NB4 (cell line): ENCODE results near the gene SMIM35.
"Not testable (repeated sequence)": the region's sequence is repeated elsewhere in the genome, so short reads cannot be mapped to it uniquely, and the experiment has no call there.

Source experiments
- DNase-seq: peaks from one replicate; pipeline ENCODE4 v3.0.0; 2010; ENCODE audit warnings: low read depth
- H3K4me3 ChIP-seq: one replicate; pipeline ENCODE4 v1.5.1; 2011; ENCODE audit warnings: mild to moderate bottlenecking, low read depth, low read length, moderate library complexity
- MYC ChIP-seq: IDR thresholded peaks from 2 replicates; pipeline ENCODE4 v1.6.1; 2011; ENCODE audit warnings: low read depth, low read length
- POLR2A ChIP-seq: IDR thresholded peaks from 2 replicates; pipeline ENCODE4 v1.6.1; 2011; ENCODE audit warnings: mild to moderate bottlenecking; ENCODE audit not compliant: insufficient read length; ENCODE audit errors: extremely low read depth
- TF ChIP-seq, protein P1 (sequence below): IDR thresholded peaks from one replicate; pipeline ENCODE4 v1.5.1; 2012; ENCODE audit warnings: low read depth, low read length
- TF ChIP-seq, protein P2 (sequence below): IDR thresholded peaks from 2 replicates; pipeline ENCODE4 v1.6.1; 2011; ENCODE audit warnings: low read depth, low read length

The SMIM35 gene

DNA sequence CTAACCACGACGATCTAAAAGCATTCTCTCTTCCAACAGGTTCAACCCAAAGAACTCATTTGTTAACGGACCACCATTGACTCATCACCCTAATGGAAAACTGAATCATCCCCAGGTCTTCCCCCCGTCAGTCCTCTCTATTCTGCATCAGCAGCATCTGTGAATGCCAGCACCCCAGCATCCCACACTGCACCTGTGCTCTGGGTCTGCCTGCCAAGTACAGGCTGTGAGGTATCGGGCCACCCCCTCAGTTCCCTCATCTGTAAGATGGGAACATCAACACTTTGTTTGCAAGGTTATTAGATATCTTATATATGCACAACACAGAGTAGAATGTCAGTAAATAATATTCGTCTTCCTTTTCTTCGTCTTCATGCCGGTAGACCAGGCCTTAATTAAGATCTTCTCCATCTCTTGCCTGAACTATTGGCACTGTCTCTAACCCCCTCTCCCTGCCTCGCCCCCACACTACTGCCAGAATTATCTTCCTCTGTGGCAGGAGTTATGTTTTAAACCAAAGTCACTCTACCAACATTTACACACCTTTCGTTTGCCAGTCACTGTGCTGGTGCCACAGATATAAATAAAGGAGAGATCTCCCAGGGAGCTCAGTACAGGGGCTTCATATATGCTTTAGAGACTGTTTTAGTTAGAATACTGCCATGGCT is 17.7 kb downstream of the SMIM35 start:
- no peak overlapping the region for H3K4me3 ChIP-seq
- TF ChIP-seq POLR2A = no peak
- TF ChIP-seq, protein P1, sequence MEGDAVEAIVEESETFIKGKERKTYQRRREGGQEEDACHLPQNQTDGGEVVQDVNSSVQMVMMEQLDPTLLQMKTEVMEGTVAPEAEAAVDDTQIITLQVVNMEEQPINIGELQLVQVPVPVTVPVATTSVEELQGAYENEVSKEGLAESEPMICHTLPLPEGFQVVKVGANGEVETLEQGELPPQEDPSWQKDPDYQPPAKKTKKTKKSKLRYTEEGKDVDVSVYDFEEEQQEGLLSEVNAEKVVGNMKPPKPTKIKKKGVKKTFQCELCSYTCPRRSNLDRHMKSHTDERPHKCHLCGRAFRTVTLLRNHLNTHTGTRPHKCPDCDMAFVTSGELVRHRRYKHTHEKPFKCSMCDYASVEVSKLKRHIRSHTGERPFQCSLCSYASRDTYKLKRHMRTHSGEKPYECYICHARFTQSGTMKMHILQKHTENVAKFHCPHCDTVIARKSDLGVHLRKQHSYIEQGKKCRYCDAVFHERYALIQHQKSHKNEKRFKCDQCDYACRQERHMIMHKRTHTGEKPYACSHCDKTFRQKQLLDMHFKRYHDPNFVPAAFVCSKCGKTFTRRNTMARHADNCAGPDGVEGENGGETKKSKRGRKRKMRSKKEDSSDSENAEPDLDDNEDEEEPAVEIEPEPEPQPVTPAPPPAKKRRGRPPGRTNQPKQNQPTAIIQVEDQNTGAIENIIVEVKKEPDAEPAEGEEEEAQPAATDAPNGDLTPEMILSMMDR = no peak
- TF ChIP-seq MYC = no peak
- TF ChIP-seq, protein P2, sequence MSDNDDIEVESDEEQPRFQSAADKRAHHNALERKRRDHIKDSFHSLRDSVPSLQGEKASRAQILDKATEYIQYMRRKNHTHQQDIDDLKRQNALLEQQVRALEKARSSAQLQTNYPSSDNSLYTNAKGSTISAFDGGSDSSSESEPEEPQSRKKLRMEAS = no peak
- no peak for DNase-seq

DNA sequence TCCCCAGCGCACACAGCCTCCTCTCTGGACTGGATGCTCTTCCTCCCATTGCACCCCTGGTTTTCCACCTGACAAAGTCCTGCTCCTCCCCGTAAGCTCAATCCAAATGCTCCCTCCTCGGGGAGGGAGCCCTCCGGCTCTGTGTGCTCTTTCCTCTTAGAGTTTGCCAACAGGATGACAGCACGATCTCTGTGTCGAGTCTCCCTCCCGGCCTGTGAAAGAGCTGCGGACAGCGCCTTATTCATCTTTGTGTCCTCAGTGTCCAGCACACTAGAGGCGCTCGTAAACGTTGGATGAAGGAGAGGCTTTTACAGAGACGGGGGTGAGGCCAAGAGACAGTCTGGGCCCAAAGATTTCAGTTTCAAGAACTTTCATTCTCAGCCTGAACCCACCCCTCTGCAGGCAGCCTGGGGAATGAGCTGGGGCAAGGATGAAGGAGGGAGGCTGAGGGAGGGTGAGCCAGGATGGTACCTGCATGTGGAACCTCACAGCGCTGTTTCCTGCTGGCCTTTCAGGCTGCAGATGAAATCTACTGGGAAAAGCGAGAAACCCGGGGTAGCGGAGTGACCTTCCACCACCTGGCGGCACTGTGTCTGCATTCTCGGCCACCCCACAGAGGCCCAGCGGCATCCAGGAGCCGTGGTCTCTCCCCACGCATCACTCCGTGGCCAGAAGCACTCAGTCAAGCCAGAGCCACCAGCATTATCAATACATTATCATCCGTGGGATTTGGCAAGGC is 18.4 kb downstream of the SMIM35 start:
- no peak overlapping the region for H3K4me3 ChIP-seq
- no peak for TF ChIP-seq POLR2A
- TF ChIP-seq, protein P2 = no peak
- TF ChIP-seq, protein P1 = peak; percentile 5
- DNase-seq = peak; percentile 28

DNA sequence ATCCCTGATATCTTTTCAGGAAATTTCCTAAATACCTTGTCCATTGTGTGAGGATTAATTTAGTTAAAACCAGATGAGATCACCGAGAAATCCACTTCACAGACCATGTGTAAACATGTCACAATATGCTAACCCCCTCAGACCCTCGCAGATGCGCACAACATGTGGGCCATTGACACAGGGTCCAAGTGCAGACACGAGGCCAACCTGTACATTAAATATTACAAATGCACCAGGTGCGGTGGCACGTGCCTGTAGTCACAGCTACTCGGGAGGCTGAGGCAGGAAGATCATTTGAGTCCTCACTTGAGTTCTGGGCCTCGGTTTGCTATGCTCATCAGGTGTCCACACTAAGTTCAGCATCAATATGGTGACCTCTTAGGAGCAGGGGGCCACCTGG is 19.8 kb downstream of the SMIM35 start:
- no peak for DNase-seq
- no peak overlapping the region for H3K4me3 ChIP-seq
- TF ChIP-seq MYC = no peak
- TF ChIP-seq, protein P1 = no peak
- TF ChIP-seq, protein P2 = no peak
- no peak for TF ChIP-seq POLR2A

DNA sequence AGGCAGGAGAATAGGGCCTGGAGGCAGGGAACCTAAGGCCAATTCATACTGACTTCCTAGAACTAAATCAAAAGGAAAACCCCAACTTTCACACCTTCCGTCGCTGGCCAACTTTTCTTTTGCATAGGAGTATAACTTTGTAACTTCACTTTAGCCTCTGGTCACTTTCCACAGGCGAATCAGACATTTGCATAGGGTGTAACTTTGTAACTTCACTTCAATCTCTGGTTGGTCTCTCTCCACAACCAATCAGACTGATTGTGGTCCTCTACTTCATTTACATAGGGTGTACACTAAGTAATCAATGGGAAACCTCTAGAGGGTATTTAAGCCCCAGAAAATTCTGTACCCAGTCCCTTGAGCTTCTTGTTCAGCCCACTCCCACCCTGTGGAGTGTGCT is 21.4 kb downstream of the SMIM35 start:
- no peak overlapping the region for H3K4me3 ChIP-seq
- TF ChIP-seq POLR2A (no peak), MYC (no peak)
- TF ChIP-seq, protein P1 = no peak
- TF ChIP-seq, protein P2 = no peak
- DNase-seq = no peak

DNA sequence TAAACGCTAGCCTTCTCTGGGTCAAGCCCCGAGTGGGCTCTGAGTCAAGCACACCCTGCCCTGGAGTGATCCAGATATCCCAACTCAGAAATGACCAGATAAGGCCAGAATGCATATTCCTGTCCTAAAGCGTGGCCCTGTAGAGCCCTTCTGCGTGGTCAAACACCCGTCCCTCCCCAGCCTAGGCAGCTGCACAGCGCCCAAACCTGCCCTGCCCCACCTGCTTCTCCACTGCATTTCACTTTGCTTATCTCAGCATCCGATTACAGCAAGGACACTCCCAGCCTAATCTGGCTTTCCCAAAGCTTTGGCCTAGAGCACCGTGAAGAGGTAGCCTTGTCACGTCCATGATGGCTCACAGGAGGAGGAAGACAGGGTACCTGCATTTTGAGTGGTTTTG is 21.8 kb downstream of the SMIM35 start:
- no peak overlapping the region for H3K4me3 ChIP-seq
- no peak for DNase-seq
- TF ChIP-seq, protein P1 = no peak
- TF ChIP-seq, protein P2 = no peak
- TF ChIP-seq POLR2A = no peak

DNA sequence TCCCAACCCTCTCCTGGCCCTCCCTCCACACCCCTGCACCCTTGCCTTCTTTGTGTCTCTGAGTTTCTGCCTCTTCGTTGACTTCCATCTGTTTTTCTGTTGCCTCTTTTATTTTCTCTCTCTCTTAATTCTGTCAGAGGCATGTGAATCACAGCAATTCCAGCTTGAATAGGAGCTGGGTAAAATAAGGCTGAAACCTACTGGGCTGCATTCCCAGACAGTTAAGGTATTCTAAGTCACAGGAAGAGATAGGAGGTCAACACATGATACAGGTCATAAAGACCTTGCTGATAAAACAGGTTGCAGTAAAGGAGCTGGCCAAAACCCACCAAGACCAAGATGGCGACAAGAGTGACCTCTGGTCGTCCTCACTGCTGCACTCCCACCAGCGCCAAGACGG is 24.1 kb downstream of the SMIM35 start:
- not testable (repeated sequence) for DNase-seq

DNA sequence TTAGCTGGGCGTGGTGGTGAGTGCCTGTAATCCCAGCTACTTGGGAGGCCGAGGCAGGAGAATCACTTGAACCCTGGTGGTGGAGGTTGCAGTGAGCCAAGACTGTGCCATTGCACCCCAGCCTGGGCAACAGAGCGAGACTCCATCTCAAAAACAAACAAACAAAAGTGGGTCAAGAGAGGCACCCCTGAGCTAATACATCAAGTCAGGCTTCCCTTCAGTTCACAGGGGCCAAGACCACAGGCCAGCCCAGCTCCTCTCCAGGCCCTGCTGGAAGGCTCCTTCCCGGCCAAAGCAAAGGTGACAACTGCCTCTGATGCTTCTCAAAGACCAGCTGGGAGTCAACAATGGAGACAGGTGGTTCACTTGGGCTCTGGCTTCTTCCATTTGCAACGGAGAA is 24.6 kb downstream of the SMIM35 start:
- not testable (repeated sequence) for DNase-seq, H3K4me3 ChIP-seq

More for the DNA sequence above, 24.1 kb downstream of the SMIM35 start:
- H3K4me3 ChIP-seq = not testable (repeated sequence)
